ENCODE results near the gene MCIDAS. TPM values are rescaled to one million over a fixed set of nuclear protein-coding genes. Genes with fewer than 3 reads are reported as not detected.

MCIDAS gene
- total and polyA plus RNA-seq, 2 of the 13 experiments (the other 11 are each of a cell fraction or from before 2014, with no cell fraction given) = not detected

- TF ChIP-seq ZNF639 (CRISPR knock-in tag; conservative IDR thresholded peaks at IDR 0.05) = no peak
- TF ChIP-seq, protein P1, sequence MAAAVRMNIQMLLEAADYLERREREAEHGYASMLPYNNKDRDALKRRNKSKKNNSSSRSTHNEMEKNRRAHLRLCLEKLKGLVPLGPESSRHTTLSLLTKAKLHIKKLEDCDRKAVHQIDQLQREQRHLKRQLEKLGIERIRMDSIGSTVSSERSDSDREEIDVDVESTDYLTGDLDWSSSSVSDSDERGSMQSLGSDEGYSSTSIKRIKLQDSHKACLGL (CRISPR knock-in tag; IDR thresholded peaks at IDR 0.05) = peak; percentile 67; the same call in 1 of the 2 replicates
- no peak for TF ChIP-seq ZNF747 (CRISPR knock-in tag; IDR thresholded peaks at IDR 0.05; ENCODE audit: borderline replicate concordance)
- no peak for TF ChIP-seq PREB (CRISPR knock-in tag; IDR thresholded peaks at IDR 0.05)
- peak; percentile 51 for TF ChIP-seq ZNF883 (CRISPR knock-in tag; IDR thresholded peaks at IDR 0.05; ENCODE audit: not compliant biosample characterization)
- no peak for TF ChIP-seq KLF9 (CRISPR knock-in tag; IDR thresholded peaks at IDR 0.05; ENCODE audit: low read depth)
- no peak for TF ChIP-seq ZNF674 (CRISPR knock-in tag; IDR thresholded peaks at IDR 0.05; ENCODE audit: low read depth)
- TF ChIP-seq ARID2 (CRISPR knock-in tag; IDR thresholded peaks at IDR 0.05; ENCODE audit: borderline replicate concordance) = 0 out of 2 replicates have a peak, but pooled peaks have one; percentile 45
- no peak for TF ChIP-seq HOXA5 (CRISPR knock-in tag; IDR thresholded peaks at IDR 0.05)
- TF ChIP-seq, protein P2, sequence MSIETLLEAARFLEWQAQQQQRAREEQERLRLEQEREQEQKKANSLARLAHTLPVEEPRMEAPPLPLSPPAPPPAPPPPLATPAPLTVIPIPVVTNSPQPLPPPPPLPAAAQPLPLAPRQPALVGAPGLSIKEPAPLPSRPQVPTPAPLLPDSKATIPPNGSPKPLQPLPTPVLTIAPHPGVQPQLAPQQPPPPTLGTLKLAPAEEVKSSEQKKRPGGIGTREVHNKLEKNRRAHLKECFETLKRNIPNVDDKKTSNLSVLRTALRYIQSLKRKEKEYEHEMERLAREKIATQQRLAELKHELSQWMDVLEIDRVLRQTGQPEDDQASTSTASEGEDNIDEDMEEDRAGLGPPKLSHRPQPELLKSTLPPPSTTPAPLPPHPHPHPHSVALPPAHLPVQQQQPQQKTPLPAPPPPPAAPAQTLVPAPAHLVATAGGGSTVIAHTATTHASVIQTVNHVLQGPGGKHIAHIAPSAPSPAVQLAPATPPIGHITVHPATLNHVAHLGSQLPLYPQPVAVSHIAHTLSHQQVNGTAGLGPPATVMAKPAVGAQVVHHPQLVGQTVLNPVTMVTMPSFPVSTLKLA (IDR thresholded peaks at IDR 0.05) = no peak
- TF ChIP-seq ZNF766 (CRISPR knock-in tag; IDR thresholded peaks at IDR 0.05; ENCODE audit: borderline replicate concordance) = no peak
- no peak for TF ChIP-seq HINFP (CRISPR knock-in tag; IDR thresholded peaks at IDR 0.05; ENCODE audit: low read depth)
- TF ChIP-seq ZNF567 (CRISPR knock-in tag; IDR thresholded peaks at IDR 0.05; ENCODE audit: borderline replicate concordance) = no peak
- 0 out of 2 replicates have a peak, but pooled peaks have one; percentile 16 for TF ChIP-seq TMF1 (CRISPR knock-in tag; IDR thresholded peaks at IDR 0.05; ENCODE audit: low read depth)
- TF ChIP-seq, protein P3, sequence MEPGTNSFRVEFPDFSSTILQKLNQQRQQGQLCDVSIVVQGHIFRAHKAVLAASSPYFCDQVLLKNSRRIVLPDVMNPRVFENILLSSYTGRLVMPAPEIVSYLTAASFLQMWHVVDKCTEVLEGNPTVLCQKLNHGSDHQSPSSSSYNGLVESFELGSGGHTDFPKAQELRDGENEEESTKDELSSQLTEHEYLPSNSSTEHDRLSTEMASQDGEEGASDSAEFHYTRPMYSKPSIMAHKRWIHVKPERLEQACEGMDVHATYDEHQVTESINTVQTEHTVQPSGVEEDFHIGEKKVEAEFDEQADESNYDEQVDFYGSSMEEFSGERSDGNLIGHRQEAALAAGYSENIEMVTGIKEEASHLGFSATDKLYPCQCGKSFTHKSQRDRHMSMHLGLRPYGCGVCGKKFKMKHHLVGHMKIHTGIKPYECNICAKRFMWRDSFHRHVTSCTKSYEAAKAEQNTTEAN (CRISPR knock-in tag; conservative IDR thresholded peaks at IDR 0.05) = no peak
- no peak for TF ChIP-seq CCAR2 (optimal IDR thresholded peaks at IDR 0.05; ENCODE audit: low read depth, low read length)
- no peak for TF ChIP-seq IKZF5 (CRISPR knock-in tag; IDR thresholded peaks at IDR 0.05)
- TF ChIP-seq CEBPB (IDR thresholded peaks at IDR 0.05; ENCODE audit: borderline replicate concordance, low read depth, low read length) = no peak
- TF ChIP-seq SRSF9 (IDR thresholded peaks at IDR 0.05; ENCODE audit: borderline replicate concordance, insufficient read depth, low read depth, low read length, poor library complexity, severe bottlenecking) = no peak
Observed at GRCh38 chr5:55226027-55226933, 835 bp downstream of the MCIDAS start (continued).
